MCF 10A (cell line): ENCODE data around the gene FOCAD. TPM values are rescaled to one million over a fixed set of nuclear protein-coding genes. Genes with fewer than 3 reads are reported as not detected.

Experiments
- BruUV-seq: library from RNA; stranded (reverse); fragments of 400-500 nt; replicated peaks from 2 replicates; lab custom pipeline; 2021; lab: Mats Ljungman, UMichigan
- CTCF ChIA-PET: fragments of 300-600 bp; sonication (Branson Sonifier 250); formaldehyde crosslinking; extraction: SDS; loops from one replicate; lab custom pipeline; 2021; ENCODE audit warnings: antibody characterized with exemption, inconsistent platforms; lab: Yijun Ruan, JAX
- POLR2A ChIA-PET: fragments of 300-600, 350-650 bp; sonication (Branson Sonifier 250); formaldehyde crosslinking; extraction: SDS; loops from one replicate; lab custom pipeline; 2020; ENCODE audit warnings: antibody characterized with exemption, inconsistent platforms; lab: Yijun Ruan, JAX
- DNase-seq: peaks from one replicate; pipeline ENCODE4 v3.0.0-alpha.2; 2018; ENCODE audit not compliant: unreplicated experiment
- H3K27ac Mint-ChIP-seq: one replicate; pipeline ENCODE4 v1.8.0; 2022; ENCODE audit warnings: mild to moderate bottlenecking, low read depth, mixed read lengths; ENCODE audit not compliant: unreplicated experiment
- H3K27me3 Mint-ChIP-seq: one replicate; pipeline ENCODE4 v1.8.0; 2022; ENCODE audit warnings: mixed read lengths; ENCODE audit not compliant: insufficient read depth, unreplicated experiment
- H3K36me3 Mint-ChIP-seq: one replicate; pipeline ENCODE4 v1.8.0; 2022; ENCODE audit warnings: mild to moderate bottlenecking, moderate library complexity, mixed read lengths; ENCODE audit not compliant: insufficient read depth, unreplicated experiment
- H3K4me1 Mint-ChIP-seq: one replicate; pipeline ENCODE4 v1.8.0; 2022; ENCODE audit warnings: mixed read lengths; ENCODE audit not compliant: insufficient read depth, unreplicated experiment
- H3K4me3 Mint-ChIP-seq: one replicate; pipeline ENCODE4 v1.8.0; 2022; ENCODE audit warnings: mild to moderate bottlenecking, moderate library complexity, mixed read lengths; ENCODE audit not compliant: unreplicated experiment
- H3K9me3 Mint-ChIP-seq: one replicate; pipeline ENCODE4 v1.8.0; 2022; ENCODE audit warnings: mixed read lengths; ENCODE audit not compliant: unreplicated experiment
- intact Hi-C: fragments of 100-400 bp; cut with micrococcal nuclease; formaldehyde crosslinking; loops from 2 replicates; pipeline ENCODE4 v1.14.1; 2022
- total RNA-seq: library from RNA; stranded (reverse); gene quantifications from 2 replicates; pipeline ENCODE4 v1.2.3, GENCODE V29; 2022
- TF ChIP-seq, protein P1 (sequence below): fragments of 200-600 bp; IDR thresholded peaks from one replicate; pipeline ENCODE4 v1.8.0; 2022; ENCODE audit warnings: antibody characterized with exemption, mild to moderate bottlenecking; ENCODE audit not compliant: unreplicated experiment

Gene FOCAD
- total RNA-seq, 1 experiment from 2014 or later: 20.7 TPM

DNA sequence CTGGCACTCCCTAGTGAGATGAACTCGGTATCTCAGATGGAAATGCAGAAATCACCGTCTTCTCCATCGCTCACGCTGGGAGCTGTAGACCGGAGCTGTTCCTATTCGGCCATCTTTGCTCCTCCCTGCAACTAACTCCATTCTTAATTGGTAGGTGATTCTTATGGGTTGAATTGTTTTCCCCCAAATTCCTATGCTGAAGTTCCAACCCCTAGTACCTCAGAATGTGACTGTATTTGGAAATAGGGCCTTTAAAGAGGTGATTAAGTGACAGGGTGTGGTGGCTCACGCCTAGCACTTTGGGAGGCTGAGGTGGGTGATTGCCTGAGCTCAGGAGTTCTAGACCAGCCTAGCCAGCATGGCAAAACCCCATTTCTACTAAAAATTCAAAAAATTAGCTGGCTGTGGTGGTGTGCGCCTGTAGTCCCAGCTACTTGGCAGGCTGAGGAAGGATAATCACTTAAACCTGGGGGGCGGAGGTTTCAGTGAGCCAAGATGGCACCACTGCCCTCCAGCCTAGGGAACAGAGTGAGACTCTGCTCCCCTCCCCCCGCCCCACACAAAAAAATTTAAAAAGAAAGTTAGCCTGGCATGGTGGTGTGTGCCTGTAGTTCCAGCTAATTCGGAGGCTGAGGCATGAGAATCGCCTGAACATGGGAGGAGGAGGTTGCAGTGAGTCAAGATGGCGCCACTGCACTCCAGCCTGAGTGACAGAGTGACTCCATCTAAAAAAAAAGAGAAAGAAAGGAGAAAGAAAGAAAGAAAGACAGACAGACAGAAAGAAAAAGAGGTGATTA lies 25.2 kb upstream of the FOCAD start:
- no peaks in the 10 kb centered on the region for H3K36me3 Mint-ChIP-seq
- intact Hi-C loops: no loop called here
- no peaks in the 10 kb centered on the region for H3K4me1 Mint-ChIP-seq
- H3K4me3 Mint-ChIP-seq: no peak overlapping the region
- peak; percentile 16 for DNase-seq
- H3K9me3 Mint-ChIP-seq: no peaks in the 10 kb centered on the region
- ChIA-PET POLR2A (interaction anchor here (1.5 to 3.3 kb wide), 5 partner anchors 13 to 26 kb away, joined by 4 to 34 read pairs (median 4); partner anchors contain the start of gene FOCAD), CTCF (interaction anchor here (0.6 to 2.6 kb wide), 8 partner anchors 13 to 293 kb away, joined by 3 to 13 read pairs (median 5); partner anchors contain the start of gene MLLT3)
- TSS peak; percentile 58 for BruUV-seq
- peaks cover 30% of the 10 kb centered on the region for H3K27me3 Mint-ChIP-seq
- TF ChIP-seq, protein P1, sequence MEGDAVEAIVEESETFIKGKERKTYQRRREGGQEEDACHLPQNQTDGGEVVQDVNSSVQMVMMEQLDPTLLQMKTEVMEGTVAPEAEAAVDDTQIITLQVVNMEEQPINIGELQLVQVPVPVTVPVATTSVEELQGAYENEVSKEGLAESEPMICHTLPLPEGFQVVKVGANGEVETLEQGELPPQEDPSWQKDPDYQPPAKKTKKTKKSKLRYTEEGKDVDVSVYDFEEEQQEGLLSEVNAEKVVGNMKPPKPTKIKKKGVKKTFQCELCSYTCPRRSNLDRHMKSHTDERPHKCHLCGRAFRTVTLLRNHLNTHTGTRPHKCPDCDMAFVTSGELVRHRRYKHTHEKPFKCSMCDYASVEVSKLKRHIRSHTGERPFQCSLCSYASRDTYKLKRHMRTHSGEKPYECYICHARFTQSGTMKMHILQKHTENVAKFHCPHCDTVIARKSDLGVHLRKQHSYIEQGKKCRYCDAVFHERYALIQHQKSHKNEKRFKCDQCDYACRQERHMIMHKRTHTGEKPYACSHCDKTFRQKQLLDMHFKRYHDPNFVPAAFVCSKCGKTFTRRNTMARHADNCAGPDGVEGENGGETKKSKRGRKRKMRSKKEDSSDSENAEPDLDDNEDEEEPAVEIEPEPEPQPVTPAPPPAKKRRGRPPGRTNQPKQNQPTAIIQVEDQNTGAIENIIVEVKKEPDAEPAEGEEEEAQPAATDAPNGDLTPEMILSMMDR: no peak
- peak overlapping the region; percentile 52 for H3K27ac Mint-ChIP-seq

DNA sequence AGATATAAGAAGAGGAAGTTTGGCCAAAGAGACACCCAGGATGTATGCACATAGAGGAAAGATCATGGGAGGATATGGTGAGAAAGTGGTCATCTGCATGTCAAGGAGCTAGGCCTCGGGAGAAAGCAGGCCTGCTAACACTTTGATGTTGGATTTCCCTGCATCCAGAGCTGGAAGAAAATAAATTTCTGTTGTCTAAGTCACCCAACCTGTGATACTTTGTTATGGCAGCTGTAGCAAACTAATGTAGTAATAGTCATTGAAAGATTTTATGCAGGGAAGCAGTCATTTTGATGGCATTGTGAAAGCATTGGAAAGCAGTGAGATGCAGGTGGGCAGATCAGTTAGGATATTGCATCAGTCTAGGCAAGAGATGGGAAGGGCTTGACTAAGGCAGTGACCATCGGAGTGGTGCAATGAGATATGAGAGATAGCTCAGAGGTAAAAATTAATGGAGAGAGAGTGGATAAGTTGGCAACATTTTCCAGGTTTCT lies 24.5 kb upstream of the FOCAD start:
- no peak for DNase-seq
- no peaks in the 10 kb centered on the region for H3K4me1 Mint-ChIP-seq
- H3K27ac Mint-ChIP-seq: no peak overlapping the region
- TF ChIP-seq, protein P1: no peak
- intact Hi-C loops: no loop called here
- no TSS peak for BruUV-seq
- POLR2A ChIA-PET: interaction anchor here (1.5 to 3.3 kb wide), 5 partner anchors 12 to 25 kb away, joined by 4 to 34 read pairs (median 4); partner anchors contain the start of gene FOCAD
- H3K36me3 Mint-ChIP-seq: no peaks in the 10 kb centered on the region
- H3K9me3 Mint-ChIP-seq: no peaks in the 10 kb centered on the region
- H3K27me3 Mint-ChIP-seq: peaks cover 24% of the 10 kb centered on the region
- CTCF ChIA-PET: interaction anchor here (0.6 to 2.6 kb wide), 6 partner anchors 12 to 292 kb away, joined by 3 to 13 read pairs (median 4); no protein-coding TSS in a partner anchor
- H3K4me3 Mint-ChIP-seq: no peak overlapping the region

DNA sequence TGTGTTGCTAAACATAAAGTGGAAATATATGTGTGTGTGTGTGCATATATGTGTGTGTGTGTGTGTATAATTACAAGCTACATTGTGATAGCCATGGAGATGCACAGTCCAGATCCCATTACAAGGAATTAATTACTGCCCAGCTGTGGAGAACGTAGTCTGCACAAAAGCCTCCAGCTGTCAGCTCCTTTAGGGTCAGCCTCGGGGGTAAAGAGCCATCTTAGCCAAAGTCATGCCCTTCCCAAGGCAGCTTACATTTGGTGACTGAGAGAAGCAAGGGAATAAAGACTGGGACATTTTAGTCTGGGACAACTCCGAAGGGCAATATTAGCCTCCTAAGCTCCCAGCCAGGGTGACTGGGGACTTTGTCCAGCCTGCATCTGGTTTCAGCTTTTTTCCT lies 21.9 kb upstream of the FOCAD start:
- Mint-ChIP-seq H3K27ac (no peak overlapping the region), H3K27me3 (peaks cover 23% of the 10 kb centered on the region), H3K4me3 (no peak overlapping the region), H3K4me1 (no peaks in the 10 kb centered on the region), H3K9me3 (no peaks in the 10 kb centered on the region), H3K36me3 (no peaks in the 10 kb centered on the region)
- ChIA-PET POLR2A (interaction anchor here (0.9 kb wide), 1 partner anchor 40 kb away, joined by 3 read pairs; the partner anchor contains the start of gene MLLT3), CTCF (interaction anchor here (0.6 to 1.3 kb wide), 2 partner anchors 11 to 495 kb away, joined by 3 read pairs; no protein-coding TSS in a partner anchor)
- TF ChIP-seq, protein P1: no peak
- DNase-seq: no peak
- BruUV-seq: no TSS peak
- intact Hi-C loops: no loop called here

DNA sequence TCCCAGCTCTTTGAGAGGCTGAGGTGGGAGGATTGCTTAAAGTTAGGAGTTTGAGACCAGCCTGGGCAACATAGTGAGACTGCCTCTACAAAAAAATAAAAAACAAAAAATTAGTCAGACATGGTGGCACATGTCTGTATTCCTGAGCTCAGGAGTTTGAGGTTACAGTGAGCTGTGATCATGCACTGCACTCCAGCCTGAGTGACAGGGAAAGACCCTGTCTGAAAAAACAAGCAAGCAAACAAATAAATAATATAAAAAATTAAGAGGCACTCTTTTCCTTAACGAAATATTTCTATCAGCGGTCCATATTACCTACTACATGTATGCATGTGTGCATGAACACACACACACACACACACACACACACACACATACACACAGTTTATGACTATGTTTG lies 20.9 kb upstream of the FOCAD start:
- H3K9me3 Mint-ChIP-seq: no peaks in the 10 kb centered on the region
- BruUV-seq: no TSS peak
- no peaks in the 10 kb centered on the region for H3K36me3 Mint-ChIP-seq
- H3K4me1 Mint-ChIP-seq: no peaks in the 10 kb centered on the region
- peaks cover 32% of the 10 kb centered on the region for H3K27me3 Mint-ChIP-seq
- intact Hi-C loops: no loop called here
- no peak overlapping the region for H3K27ac Mint-ChIP-seq
- TF ChIP-seq, protein P1: no peak
- no peak for DNase-seq
- ChIA-PET CTCF (interaction anchor here (1.3 kb wide), 1 partner anchor 10 kb away, joined by 3 read pairs; no protein-coding TSS in a partner anchor), POLR2A (no interaction called here)
- no peak overlapping the region for H3K4me3 Mint-ChIP-seq
